ENCODE results near the gene NIT1. TPM values are rescaled to one million over a fixed set of nuclear protein-coding genes. Genes with fewer than 3 reads are reported as not detected.

Gene NIT1
- total RNA-seq, 4 donors from 2014 or later = 1.0 to 36.9 (median 22.0) TPM

- H3K4me3 ChIP-seq = no peak overlapping the region
- no peak overlapping the region for H3K27ac ChIP-seq
- TF ChIP-seq CTCF (IDR thresholded peaks at IDR 0.05) (no peak), POLR2A (IDR thresholded peaks at IDR 0.05) (no peak)
- no peaks in the 10 kb centered on the region for H3K27me3 ChIP-seq
- DNase-seq = no peak
- H3K36me3 ChIP-seq = no peaks in the 10 kb centered on the region
- no peaks in the 10 kb centered on the region for H3K9me3 ChIP-seq
- H3K4me1 ChIP-seq = peaks cover 0 to 5% of the 10 kb centered on the region in 2 donors
- intact Hi-C loops (cut with DNase I; ENCODE audit: low total_unique reads) = no loop called here
Measured at GRCh38 chr1:161100556-161100955, 17.3 kb upstream of the NIT1 start.

- no peak overlapping the region for H3K4me3 ChIP-seq
- no peaks in the 10 kb centered on the region for H3K36me3 ChIP-seq
- intact Hi-C loops (cut with DNase I; ENCODE audit: low total_unique reads) = no loop called here
- H3K27ac ChIP-seq = no peak overlapping the region
- H3K9me3 ChIP-seq = no peaks in the 10 kb centered on the region
- H3K27me3 ChIP-seq = no peaks in the 10 kb centered on the region
- DNase-seq = no peak
- TF ChIP-seq CTCF (IDR thresholded peaks at IDR 0.05) = no peak
- no peak for TF ChIP-seq POLR2A (IDR thresholded peaks at IDR 0.05)
- H3K4me1 ChIP-seq = no peaks in the 10 kb centered on the region
Measured at GRCh38 chr1:161106431-161106830, 11.5 kb upstream of the NIT1 start.

GRCh38 chr1:161111117-161111516 is 6.8 kb upstream of the NIT1 start:
- Histone ChIP-seq H3K27me3 (no peaks in the 10 kb centered on the region), H3K9me3 (no peaks in the 10 kb centered on the region), H3K4me3 (no peak overlapping the region), H3K27ac (no peak overlapping the region), H3K36me3 (no peaks in the 10 kb centered on the region), H3K4me1 (no peaks in the 10 kb centered on the region)
- DNase-seq = no peak
- intact Hi-C loops (cut with DNase I; ENCODE audit: low total_unique reads) = no loop called here
- no peak for TF ChIP-seq POLR2A (IDR thresholded peaks at IDR 0.05)
- no peak for TF ChIP-seq CTCF (IDR thresholded peaks at IDR 0.05)

- no peak overlapping the region for H3K4me3 ChIP-seq
- DNase-seq = no peak
- no peaks in the 10 kb centered on the region for H3K36me3 ChIP-seq
- no peak overlapping the region for H3K27ac ChIP-seq
- H3K9me3 ChIP-seq = no peaks in the 10 kb centered on the region
- intact Hi-C loops (cut with DNase I; ENCODE audit: low total_unique reads) = no loop called here
- H3K4me1 ChIP-seq = peaks cover 0 to 2% of the 10 kb centered on the region in 2 donors
- no peak for TF ChIP-seq POLR2A (IDR thresholded peaks at IDR 0.05)
- TF ChIP-seq CTCF (IDR thresholded peaks at IDR 0.05) = no peak
- H3K27me3 ChIP-seq = no peaks in the 10 kb centered on the region
Measured at GRCh38 chr1:161111527-161111926, 6.4 kb upstream of the NIT1 start.

- no peak for DNase-seq
- H3K27me3 ChIP-seq = no peaks in the 10 kb centered on the region
- no peaks in the 10 kb centered on the region for H3K36me3 ChIP-seq
- TF ChIP-seq POLR2A (IDR thresholded peaks at IDR 0.05) (no peak), CTCF (IDR thresholded peaks at IDR 0.05) (no peak)
- H3K4me1 ChIP-seq = peaks cover 5 to 14% of the 10 kb centered on the region in 2 donors
- H3K9me3 ChIP-seq = no peaks in the 10 kb centered on the region
- intact Hi-C loops (cut with DNase I; ENCODE audit: low total_unique reads) = no loop called here
- no peak overlapping the region for H3K27ac ChIP-seq
- H3K4me3 ChIP-seq = no peak overlapping the region
Measured at GRCh38 chr1:161113915-161114314, 4.0 kb upstream of the NIT1 start.
